Osteoblast (primary cell): ENCODE data around the gene C1QTNF9B. TPM values are rescaled to one million over a fixed set of nuclear protein-coding genes. Genes with fewer than 3 reads are reported as not detected.
"Not testable (repeated sequence)": the region's sequence is repeated elsewhere in the genome, so short reads cannot be mapped to it uniquely, and the experiment has no call there.

ENCODE experiments used
- DNase-seq: peaks from one replicate; pipeline ENCODE4 v3.0.0; 2011; ENCODE audit warnings: low spot score, mixed read lengths; ENCODE audit not compliant: insufficient read length; ENCODE audit errors: missing footprints
- H2AFZ ChIP-seq: 2 replicates; pipeline ENCODE4 v1.6.0; 2011; ENCODE audit warnings: mild to moderate bottlenecking, low read length
- H3K27ac ChIP-seq: 2 replicates; pipeline ENCODE4 v1.5.1; 2011; ENCODE audit warnings: mild to moderate bottlenecking, low read depth, low read length, moderate library complexity
- H3K27me3 ChIP-seq: 2 replicates; pipeline ENCODE4 v1.6.0; 2012; ENCODE audit warnings: mild to moderate bottlenecking, control low read depth, inconsistent platforms, low read length, moderate library complexity; ENCODE audit not compliant: insufficient read depth
- H3K36me3 ChIP-seq: 2 replicates; pipeline ENCODE4 v1.5.1; 2011; ENCODE audit warnings: mild to moderate bottlenecking, low read length, control low read depth, moderate library complexity; ENCODE audit not compliant: insufficient read depth
- H3K4me1 ChIP-seq: 2 replicates; pipeline ENCODE4 v1.5.1; 2011; ENCODE audit warnings: mild to moderate bottlenecking, low read length, control low read depth, moderate library complexity; ENCODE audit not compliant: insufficient read depth
- H3K4me2 ChIP-seq: 2 replicates; pipeline ENCODE4 v1.6.0; 2011; ENCODE audit warnings: mild to moderate bottlenecking, low read length; ENCODE audit not compliant: insufficient read depth
- H3K4me3 ChIP-seq: fragments of 200-600 bp; sonication (generic); 3 replicates; pipeline ENCODE4 v1.5.1; 2012; ENCODE audit warnings: mild to moderate bottlenecking, low read length, inconsistent platforms; ENCODE audit not compliant: insufficient read depth
- H3K79me2 ChIP-seq: 2 replicates; pipeline ENCODE4 v1.6.0; 2012; ENCODE audit warnings: mild to moderate bottlenecking, low read length, control low read depth, inconsistent platforms; ENCODE audit not compliant: insufficient read depth
- H3K9me3 ChIP-seq: 2 replicates; pipeline ENCODE4 v1.5.1; 2011; ENCODE audit warnings: low read depth, low read length, control low read depth
- H4K20me1 ChIP-seq: 2 replicates; pipeline ENCODE4 v1.6.0; 2012; ENCODE audit warnings: mild to moderate bottlenecking, low read length, control low read depth; ENCODE audit not compliant: insufficient read depth
- CTCF ChIP-seq: IDR thresholded peaks from 2 replicates; pipeline ENCODE4 v1.5.1; 2011; ENCODE audit warnings: mild to moderate bottlenecking, low read depth, low read length, moderate library complexity; ENCODE audit errors: extremely low read depth
- total RNA-seq: library from RNA; depleted of rRNA; stranded (reverse); fragments of >200 nt; gene quantifications from 2 replicates; pipeline ENCODE4 v1.2.3, GENCODE V29; 2012

The C1QTNF9B gene
- total RNA-seq, 1 donor = not detected

- Histone ChIP-seq H3K27ac (peak within 1 kb of the TSS; percentile 90), H4K20me1 (no peaks in the 10 kb centered on the region), H3K4me2 (peak within 1 kb of the TSS; percentile 90), H3K27me3 (no peaks in the 10 kb centered on the region), H3K9me3 (no peaks in the 10 kb centered on the region), H3K79me2 (peaks cover 23% of the 10 kb centered on the region), H2AFZ (peak within 1 kb of the TSS; percentile 93), H3K4me1 (peaks cover 12% of the 10 kb centered on the region), H3K4me3 (peak within 1 kb of the TSS; percentile 98), H3K36me3 (peaks cover 12% of the 10 kb centered on the region)
- TF ChIP-seq CTCF = peak; percentile 79
- DNase-seq = peak; percentile 97
Measured at GRCh38 chr13:23888658-23889614, 8.4 kb downstream of the C1QTNF9B start, which contains the start of gene MIPEP. TSS of gene MIPEP (minus strand) at chr13:23889400. CDS start at chr13:23889320, 80 bp downstream.

GRCh38 chr13:23884361-23884760 is 12.9 kb downstream of the C1QTNF9B start:
- DNase-seq, H3K4me3 ChIP-seq, H3K27me3 ChIP-seq, H3K4me2 ChIP-seq, H3K27ac ChIP-seq, H2AFZ ChIP-seq, H3K9me3 ChIP-seq, H3K4me1 ChIP-seq, H4K20me1 ChIP-seq: not testable (repeated sequence)
- H3K79me2 ChIP-seq = peaks cover 23% of the 10 kb centered on the region
- H3K36me3 ChIP-seq = peaks cover 16% of the 10 kb centered on the region

GRCh38 chr13:23883255-23883654 is 14.0 kb downstream of the C1QTNF9B start:
- peaks cover 25% of the 10 kb centered on the region for H3K36me3 ChIP-seq
- DNase-seq = no peak
- no peak overlapping the region for H2AFZ ChIP-seq
- no peaks in the 10 kb centered on the region for H3K9me3 ChIP-seq
- H4K20me1 ChIP-seq = no peaks in the 10 kb centered on the region
- H3K4me3 ChIP-seq = no peak overlapping the region
- no peak for TF ChIP-seq CTCF
- H3K79me2 ChIP-seq = peaks cover 19% of the 10 kb centered on the region
- H3K4me1 ChIP-seq = peaks cover 6% of the 10 kb centered on the region
- no peak overlapping the region for H3K27ac ChIP-seq
- no peaks in the 10 kb centered on the region for H3K27me3 ChIP-seq
- H3K4me2 ChIP-seq = no peak overlapping the region

- DNase-seq, H2AFZ ChIP-seq, H3K27me3 ChIP-seq, H3K4me3 ChIP-seq, H3K4me2 ChIP-seq, H3K27ac ChIP-seq, H3K4me1 ChIP-seq, H3K9me3 ChIP-seq, H4K20me1 ChIP-seq, H3K79me2 ChIP-seq: not testable (repeated sequence)
- peaks cover 27% of the 10 kb centered on the region for H3K36me3 ChIP-seq
Measured at GRCh38 chr13:23881402-23881800, 15.9 kb downstream of the C1QTNF9B start.

GRCh38 chr13:23880493-23881401 is 16.6 kb downstream of the C1QTNF9B start:
- H4K20me1 ChIP-seq, H3K79me2 ChIP-seq, H3K4me3 ChIP-seq, H3K27ac ChIP-seq, H2AFZ ChIP-seq, H3K4me1 ChIP-seq, H3K27me3 ChIP-seq, H3K4me2 ChIP-seq, DNase-seq, H3K9me3 ChIP-seq: not testable (repeated sequence)
- H3K36me3 ChIP-seq = peaks cover 25% of the 10 kb centered on the region
